Spleen (tissue), 7 donors: ENCODE measurements around the gene ROR1.

Experiments used
- CTCF ChIP-seq, 11 experiments: fragments of 200-600 bp in 7 of 11; fragments of 450-650 bp in 4 of 11; sonication (generic) in 4 of 11; IDR thresholded peaks in 8 of 11; conservative IDR thresholded peaks in 3 of 11; 1 replicate in 7 of 11; 2 replicates in 4 of 11; pipeline versions ENCODE4 v1.4.0 to v1.8.0; 2016 to 2021; ENCODE audit warnings: antibody characterized with exemption in 11 of 11, inconsistent platforms in 4 of 11, mild to moderate bottlenecking in 1 of 11
- POLR2A ChIP-seq, 3 donors: fragments of 450-650 bp; IDR thresholded peaks; one replicate each; pipeline ENCODE4 v1.5.1; 2017; ENCODE audit warnings: antibody characterized with exemption in 3 of 3, mild to moderate bottlenecking in 1 of 3
- POLR2AphosphoS5 ChIP-seq, 3 donors: sonication (generic); formaldehyde crosslinking; IDR thresholded peaks; one replicate each; pipeline ENCODE4 v1.5.1; 2017; ENCODE audit warnings: antibody characterized with exemption in 3 of 3
- donor health status: DM: no; HTN: no; CAD: no; lungs with moderate emphysema.
- donor health status: DM: no; HTN: no; CAD: no.
- donor health status: DM: no; HTN: no; CAD: no.

- TF ChIP-seq CTCF (IDR thresholded peaks at IDR 0.05 in 8 of 11, conservative IDR thresholded peaks at IDR 0.05 in 3 of 11) (no peak), POLR2A (IDR thresholded peaks at IDR 0.05) (no peak), POLR2AphosphoS5 (IDR thresholded peaks at IDR 0.05) (no peak)
Observed at GRCh38 chr1:63885899-63886298, 112.1 kb downstream of the ROR1 start.
